OCI-LY1 (cell line): ENCODE results near the gene BMPER.

Source experiments
- CTCF ChIP-seq: fragments of 200-600 bp; sonication (generic), shearing (Covaris generic); IDR thresholded peaks from 2 replicates; pipeline ENCODE4 v1.5.1; 2017; ENCODE audit warnings: mild to moderate bottlenecking, antibody characterized with exemption, low read length, moderate library complexity, mixed read lengths
- EZH2 ChIP-seq: fragments of 200-600 bp; sonication (generic), shearing (Covaris generic); IDR thresholded peaks from 2 replicates; pipeline ENCODE4 v1.8.0; 2017; ENCODE audit warnings: borderline replicate concordance, mixed run types, mild to moderate bottlenecking, antibody characterized with exemption, low read length, moderate library complexity, mixed read lengths

- TF ChIP-seq EZH2 (no peak), CTCF (no peak)
Measured at GRCh38 chr7:34191771-34192479, 286.6 kb downstream of the BMPER start.
